Calu3 (cell line): Measurements from ENCODE around the gene SAMD8. TPM values are rescaled to one million over a fixed set of nuclear protein-coding genes. Genes with fewer than 3 reads are reported as not detected.
"Not testable (repeated sequence)": the region's sequence is repeated elsewhere in the genome, so short reads cannot be mapped to it uniquely, and the experiment has no call there.

Source experiments
- BruUV-seq: library from RNA; stranded (reverse); fragments of 400-500 nt; replicated peaks from 2 replicates; lab custom pipeline; 2021; lab: Mats Ljungman, UMichigan
- CTCF ChIA-PET: fragments of 300-600 bp; sonication (Branson Sonifier 250); formaldehyde crosslinking; loops from one replicate; lab custom pipeline; 2022; ENCODE audit warnings: antibody characterized with exemption; lab: Charles Lee
- DNase-seq: peaks from one replicate; pipeline ENCODE4 v3.0.0; 2022
- H3K27ac Mint-ChIP-seq: one replicate; pipeline ENCODE4 v1.8.0; 2022; ENCODE audit warnings: mixed read lengths; ENCODE audit not compliant: unreplicated experiment
- H3K27me3 Mint-ChIP-seq: one replicate; pipeline ENCODE4 v1.8.0; 2022; ENCODE audit warnings: mixed read lengths; ENCODE audit not compliant: unreplicated experiment
- H3K36me3 Mint-ChIP-seq: one replicate; pipeline ENCODE4 v1.8.0; 2022; ENCODE audit warnings: mild to moderate bottlenecking, moderate library complexity, mixed read lengths; ENCODE audit not compliant: insufficient read depth, unreplicated experiment
- H3K4me1 Mint-ChIP-seq: one replicate; pipeline ENCODE4 v1.8.0; 2022; ENCODE audit warnings: mild to moderate bottlenecking, low read depth, mixed read lengths; ENCODE audit not compliant: unreplicated experiment
- H3K4me3 Mint-ChIP-seq: one replicate; pipeline ENCODE4 v1.8.0; 2022; ENCODE audit warnings: mild to moderate bottlenecking, low read depth, moderate library complexity, mixed read lengths; ENCODE audit not compliant: unreplicated experiment
- H3K9me3 Mint-ChIP-seq: one replicate; pipeline ENCODE4 v1.8.0; 2022; ENCODE audit warnings: low read depth, mixed read lengths; ENCODE audit not compliant: unreplicated experiment
- intact Hi-C: fragments of 100-400 bp; cut with micrococcal nuclease; formaldehyde crosslinking; loops from one replicate; pipeline ENCODE4 v1.10.0; 2022; ENCODE audit not compliant: unreplicated experiment
- total RNA-seq: library from RNA; stranded (reverse); gene quantifications from 2 replicates; pipeline ENCODE4 v1.2.3, GENCODE V29; 2022
- TF ChIP-seq, protein P1 (sequence below): fragments of 200-600 bp; IDR thresholded peaks from one replicate; pipeline ENCODE4 v1.8.0; 2022; ENCODE audit warnings: antibody characterized with exemption; ENCODE audit not compliant: unreplicated experiment

The SAMD8 gene
- total RNA-seq, 1 experiment from 2014 or later, result 19.9 TPM

DNA sequence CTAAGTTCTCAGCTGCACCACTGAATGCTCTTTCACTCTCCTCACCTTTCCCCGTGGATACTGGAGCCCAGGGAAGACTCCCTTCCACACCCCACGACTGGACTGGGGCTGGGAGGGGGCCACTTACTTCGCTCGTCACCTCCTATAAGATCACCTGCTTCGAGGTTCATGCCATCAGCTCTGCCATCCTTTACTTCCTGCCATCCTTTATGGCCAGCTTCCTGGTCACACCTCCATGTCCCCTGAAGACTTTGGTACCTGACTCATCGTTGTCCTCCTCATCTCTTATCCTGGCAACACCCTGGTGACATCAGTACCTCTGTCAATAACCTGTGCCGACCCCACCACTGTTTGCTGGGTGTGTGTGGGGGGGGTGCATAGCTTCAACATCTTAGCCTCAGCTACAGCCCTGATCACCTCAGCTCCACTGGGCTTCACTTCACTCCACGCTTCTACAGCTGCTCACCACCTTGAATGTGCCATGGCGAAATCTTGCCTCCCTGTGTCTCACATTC, 90.4 kb downstream of the SAMD8 start:
- no peaks in the 10 kb centered on the region for H3K36me3 Mint-ChIP-seq
- no peak overlapping the region for H3K27ac Mint-ChIP-seq
- intact Hi-C loops, result no loop called here
- no peaks in the 10 kb centered on the region for H3K9me3 Mint-ChIP-seq
- TF ChIP-seq, protein P1, sequence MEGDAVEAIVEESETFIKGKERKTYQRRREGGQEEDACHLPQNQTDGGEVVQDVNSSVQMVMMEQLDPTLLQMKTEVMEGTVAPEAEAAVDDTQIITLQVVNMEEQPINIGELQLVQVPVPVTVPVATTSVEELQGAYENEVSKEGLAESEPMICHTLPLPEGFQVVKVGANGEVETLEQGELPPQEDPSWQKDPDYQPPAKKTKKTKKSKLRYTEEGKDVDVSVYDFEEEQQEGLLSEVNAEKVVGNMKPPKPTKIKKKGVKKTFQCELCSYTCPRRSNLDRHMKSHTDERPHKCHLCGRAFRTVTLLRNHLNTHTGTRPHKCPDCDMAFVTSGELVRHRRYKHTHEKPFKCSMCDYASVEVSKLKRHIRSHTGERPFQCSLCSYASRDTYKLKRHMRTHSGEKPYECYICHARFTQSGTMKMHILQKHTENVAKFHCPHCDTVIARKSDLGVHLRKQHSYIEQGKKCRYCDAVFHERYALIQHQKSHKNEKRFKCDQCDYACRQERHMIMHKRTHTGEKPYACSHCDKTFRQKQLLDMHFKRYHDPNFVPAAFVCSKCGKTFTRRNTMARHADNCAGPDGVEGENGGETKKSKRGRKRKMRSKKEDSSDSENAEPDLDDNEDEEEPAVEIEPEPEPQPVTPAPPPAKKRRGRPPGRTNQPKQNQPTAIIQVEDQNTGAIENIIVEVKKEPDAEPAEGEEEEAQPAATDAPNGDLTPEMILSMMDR, result no peak
- CTCF ChIA-PET, result interaction anchor here (0.8 to 2.7 kb wide), 3 partner anchors 9 to 34 kb away, joined by 3 to 5 read pairs (median 4); partner anchors contain the start of genes COMTD1 and VDAC2
- BruUV-seq, result no TSS peak
- peaks cover 17% of the 10 kb centered on the region for H3K4me1 Mint-ChIP-seq
- no peaks in the 10 kb centered on the region for H3K27me3 Mint-ChIP-seq
- no peak for DNase-seq
- H3K4me3 Mint-ChIP-seq, result no peak overlapping the region

DNA sequence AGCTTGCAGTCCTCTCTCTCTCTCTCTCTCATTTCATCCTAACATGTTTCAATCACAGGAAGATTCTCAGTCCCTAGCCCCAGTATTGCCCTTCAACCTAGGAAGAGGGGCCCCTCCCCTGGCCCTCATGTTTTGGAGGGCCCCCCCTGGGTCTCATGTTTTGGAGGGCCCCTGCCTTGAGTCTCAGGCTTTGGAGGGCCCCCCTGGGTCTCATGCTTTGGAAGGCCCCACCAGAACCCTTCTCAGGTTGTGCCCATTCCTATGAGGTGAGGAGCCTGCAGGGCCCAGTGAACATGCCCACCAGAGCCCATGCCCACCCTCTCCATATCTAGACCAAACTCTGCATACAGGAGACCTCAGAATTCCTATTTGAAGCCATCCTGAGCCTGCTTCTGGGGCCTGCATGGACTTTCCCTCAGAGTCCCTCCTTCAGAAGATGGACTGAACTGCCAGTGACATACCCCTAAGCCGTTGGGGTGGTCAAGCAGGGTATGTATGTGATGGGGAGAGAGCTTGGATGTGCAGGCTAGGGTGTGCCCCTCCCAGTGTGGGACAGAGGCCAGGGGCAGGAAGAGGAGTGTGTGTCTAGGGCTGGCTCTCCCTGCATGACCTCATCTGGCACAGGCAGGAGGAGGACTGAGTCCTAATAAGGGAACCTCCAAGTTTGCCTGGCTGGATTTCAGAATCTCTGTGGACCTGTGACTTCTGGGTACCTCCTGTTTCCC, 91.0 kb downstream of the SAMD8 start:
- intact Hi-C loops, result no loop called here
- DNase-seq, result peak; percentile 15

GRCh38 chr10:75203046-75203620, 91.7 kb downstream of the SAMD8 start:
- H3K9me3 Mint-ChIP-seq, H3K4me3 Mint-ChIP-seq, H3K27ac Mint-ChIP-seq, intact Hi-C loops, H3K36me3 Mint-ChIP-seq, CTCF ChIA-PET, H3K27me3 Mint-ChIP-seq, DNase-seq, BruUV-seq: not testable (repeated sequence)
- H3K4me1 Mint-ChIP-seq, result peaks cover 17% of the 10 kb centered on the region

More for the DNA sequence above, 91.0 kb downstream of the SAMD8 start:
- Mint-ChIP-seq H3K4me1 (peaks cover 17% of the 10 kb centered on the region), H3K9me3 (no peaks in the 10 kb centered on the region), H3K4me3 (no peak overlapping the region), H3K36me3 (no peaks in the 10 kb centered on the region), H3K27ac (no peak overlapping the region), H3K27me3 (no peaks in the 10 kb centered on the region)
- CTCF ChIA-PET, result interaction anchor here (1.4 to 2.7 kb wide), 2 partner anchors 8 to 32 kb away, joined by 4 to 5 read pairs; partner anchors contain the start of gene VDAC2
- TF ChIP-seq, protein P1, result no peak
- no TSS peak for BruUV-seq

DNA sequence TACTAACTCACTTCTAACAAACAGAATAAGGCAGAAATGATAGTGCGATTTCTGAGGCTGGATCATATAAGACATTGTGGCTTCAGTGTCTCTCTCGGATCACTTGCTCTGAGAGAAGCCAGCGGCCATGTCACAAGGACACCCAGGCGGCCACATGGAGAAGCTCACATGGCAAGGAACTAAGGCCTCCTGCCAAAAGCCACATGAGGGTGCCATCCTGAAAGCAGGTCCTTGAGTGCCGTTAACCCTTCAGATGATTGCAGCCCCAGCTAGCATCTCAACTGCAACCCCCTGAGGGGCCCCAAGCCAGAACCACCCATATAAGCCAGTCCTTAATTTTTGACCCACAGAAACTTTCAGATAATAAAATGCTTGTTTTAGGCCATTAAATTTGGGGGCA, 92.3 kb downstream of the SAMD8 start:
- TF ChIP-seq, protein P1, result no peak
- no TSS peak for BruUV-seq
- intact Hi-C loops, result no loop called here
- H3K9me3 Mint-ChIP-seq, result no peaks in the 10 kb centered on the region
- peaks cover 17% of the 10 kb centered on the region for H3K4me1 Mint-ChIP-seq
- H3K36me3 Mint-ChIP-seq, result peaks cover 4% of the 10 kb centered on the region
- H3K27ac Mint-ChIP-seq, result no peak overlapping the region
- H3K4me3 Mint-ChIP-seq, result no peak overlapping the region
- no peaks in the 10 kb centered on the region for H3K27me3 Mint-ChIP-seq
- DNase-seq, result no peak
- CTCF ChIA-PET, result no interaction called here
